ENCODE results near the gene HELZ. TPM values are rescaled to one million over a fixed set of nuclear protein-coding genes. Genes with fewer than 3 reads are reported as not detected.

The HELZ gene
- total RNA-seq, 1 donor from 2014 or later: 72.5 TPM

DNA sequence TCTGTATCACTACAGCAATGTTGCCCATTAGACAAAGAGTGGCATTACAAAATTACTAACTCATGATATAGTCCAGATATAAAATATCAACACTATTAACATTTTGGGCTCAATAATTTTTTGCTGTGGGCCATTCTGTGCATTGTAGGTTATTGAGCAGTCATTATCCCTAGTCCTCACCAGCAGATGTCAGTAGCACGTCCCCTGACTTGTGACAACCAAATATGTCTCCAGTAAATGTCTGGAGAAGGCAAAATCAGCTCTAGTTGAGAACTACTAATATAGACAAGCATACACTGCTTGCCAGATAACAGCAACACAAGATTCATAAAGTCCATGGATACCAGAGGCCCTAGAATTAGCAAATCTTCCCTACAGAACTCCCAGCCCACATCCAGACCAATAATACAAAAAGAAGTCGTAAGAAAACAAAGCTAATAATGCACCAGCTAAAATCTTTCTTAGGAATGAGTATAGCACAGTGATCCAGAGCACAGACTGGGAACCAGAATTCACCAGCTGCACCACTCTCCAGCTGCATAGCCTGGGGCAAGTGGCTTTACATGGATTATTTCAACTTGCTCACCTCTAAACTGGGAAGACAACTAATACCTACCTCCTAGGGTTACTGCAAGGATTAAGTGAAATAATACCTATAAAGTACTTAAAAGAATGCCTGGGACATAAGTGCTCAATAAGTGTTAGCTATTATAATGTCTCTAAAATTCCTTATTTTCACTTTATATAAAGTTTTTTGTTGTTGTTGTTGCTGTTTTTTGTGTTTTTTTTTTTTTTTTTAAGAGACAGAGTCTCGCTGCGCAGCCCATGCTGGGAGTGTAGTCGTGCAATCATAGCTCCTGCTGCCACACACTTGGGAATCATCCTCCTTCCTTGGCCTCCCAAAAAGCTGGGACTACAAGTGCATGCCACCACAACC is 23.7 kb downstream of the HELZ start:
- Histone ChIP-seq H3K9me3 (no peaks in the 10 kb centered on the region), H3K27ac (no peak overlapping the region), H3K36me3 (peaks cover 24% of the 10 kb centered on the region), H3K27me3 (no peaks in the 10 kb centered on the region), H3K4me1 (peaks cover 28% of the 10 kb centered on the region), H3K4me3 (no peak overlapping the region)
- TF ChIP-seq, protein P1, sequence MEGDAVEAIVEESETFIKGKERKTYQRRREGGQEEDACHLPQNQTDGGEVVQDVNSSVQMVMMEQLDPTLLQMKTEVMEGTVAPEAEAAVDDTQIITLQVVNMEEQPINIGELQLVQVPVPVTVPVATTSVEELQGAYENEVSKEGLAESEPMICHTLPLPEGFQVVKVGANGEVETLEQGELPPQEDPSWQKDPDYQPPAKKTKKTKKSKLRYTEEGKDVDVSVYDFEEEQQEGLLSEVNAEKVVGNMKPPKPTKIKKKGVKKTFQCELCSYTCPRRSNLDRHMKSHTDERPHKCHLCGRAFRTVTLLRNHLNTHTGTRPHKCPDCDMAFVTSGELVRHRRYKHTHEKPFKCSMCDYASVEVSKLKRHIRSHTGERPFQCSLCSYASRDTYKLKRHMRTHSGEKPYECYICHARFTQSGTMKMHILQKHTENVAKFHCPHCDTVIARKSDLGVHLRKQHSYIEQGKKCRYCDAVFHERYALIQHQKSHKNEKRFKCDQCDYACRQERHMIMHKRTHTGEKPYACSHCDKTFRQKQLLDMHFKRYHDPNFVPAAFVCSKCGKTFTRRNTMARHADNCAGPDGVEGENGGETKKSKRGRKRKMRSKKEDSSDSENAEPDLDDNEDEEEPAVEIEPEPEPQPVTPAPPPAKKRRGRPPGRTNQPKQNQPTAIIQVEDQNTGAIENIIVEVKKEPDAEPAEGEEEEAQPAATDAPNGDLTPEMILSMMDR (IDR thresholded peaks at IDR 0.05): peak; percentile 69
- ATAC-seq: peak; percentile 82
- DNase-seq: no peak
- intact Hi-C loops (cut with DNase I): no loop called here

DNA sequence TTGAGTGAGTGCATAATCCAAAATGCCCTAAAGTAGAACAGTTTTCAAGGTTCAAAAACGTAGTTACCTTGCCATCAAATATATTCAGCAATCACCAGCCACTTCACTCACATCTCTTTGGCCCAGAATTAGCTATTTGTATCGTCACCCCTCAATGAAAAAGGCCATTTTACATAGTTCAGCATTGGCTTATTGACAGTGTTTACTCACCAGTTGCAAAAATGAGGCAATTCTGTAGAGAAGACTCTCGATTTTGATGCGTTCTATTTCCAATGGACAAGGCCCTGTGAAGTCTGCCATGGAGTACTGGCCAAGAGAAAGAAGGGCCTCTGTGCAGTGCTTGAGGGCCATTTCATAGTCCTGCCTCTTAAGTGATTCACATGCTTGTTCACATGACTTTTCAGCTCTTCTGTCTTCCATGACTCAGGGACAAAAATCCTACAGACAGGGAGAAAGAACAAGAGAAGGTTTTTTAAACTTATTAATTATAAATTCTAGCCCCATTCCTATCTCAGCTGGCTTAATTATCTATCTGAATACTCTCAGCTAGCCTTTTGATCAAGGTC is 26.5 kb downstream of the HELZ start:
- H3K36me3 ChIP-seq: peaks cover 38% of the 10 kb centered on the region
- ATAC-seq: peak; percentile 33
- H3K4me1 ChIP-seq: peaks cover 39% of the 10 kb centered on the region
- H3K4me3 ChIP-seq: no peak overlapping the region
- no peak overlapping the region for H3K27ac ChIP-seq
- TF ChIP-seq, protein P1 (IDR thresholded peaks at IDR 0.05): no peak
- intact Hi-C loops (cut with DNase I): no loop called here
- no peaks in the 10 kb centered on the region for H3K9me3 ChIP-seq
- DNase-seq: no peak
- no peaks in the 10 kb centered on the region for H3K27me3 ChIP-seq

DNA sequence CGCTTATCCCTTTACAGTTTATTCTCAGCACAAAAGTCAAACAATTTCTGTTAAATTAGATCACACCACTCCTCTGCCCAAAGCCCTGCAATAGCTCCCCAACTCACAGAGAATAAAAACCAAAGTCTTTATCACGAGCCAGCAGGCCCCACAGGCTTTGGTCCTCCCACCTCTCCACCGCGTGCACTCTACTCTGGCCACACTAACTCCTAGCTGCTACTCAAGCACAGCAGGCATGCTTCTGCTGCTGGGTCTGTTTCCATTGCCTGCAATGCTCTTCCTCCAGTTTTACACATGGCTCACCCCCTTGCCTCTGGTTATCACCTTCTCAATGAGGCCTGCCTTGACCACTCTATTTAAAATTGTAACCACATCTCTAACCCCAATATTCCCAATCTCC is 27.6 kb downstream of the HELZ start:
- ATAC-seq (no peak), DNase-seq (no peak)
- peaks cover 45% of the 10 kb centered on the region for H3K36me3 ChIP-seq
- intact Hi-C loops (cut with DNase I): no loop called here
- peaks cover 49% of the 10 kb centered on the region for H3K4me1 ChIP-seq
- H3K27me3 ChIP-seq: no peaks in the 10 kb centered on the region
- H3K4me3 ChIP-seq: no peak overlapping the region
- TF ChIP-seq, protein P1 (IDR thresholded peaks at IDR 0.05): no peak
- no peak overlapping the region for H3K27ac ChIP-seq
- no peaks in the 10 kb centered on the region for H3K9me3 ChIP-seq

DNA sequence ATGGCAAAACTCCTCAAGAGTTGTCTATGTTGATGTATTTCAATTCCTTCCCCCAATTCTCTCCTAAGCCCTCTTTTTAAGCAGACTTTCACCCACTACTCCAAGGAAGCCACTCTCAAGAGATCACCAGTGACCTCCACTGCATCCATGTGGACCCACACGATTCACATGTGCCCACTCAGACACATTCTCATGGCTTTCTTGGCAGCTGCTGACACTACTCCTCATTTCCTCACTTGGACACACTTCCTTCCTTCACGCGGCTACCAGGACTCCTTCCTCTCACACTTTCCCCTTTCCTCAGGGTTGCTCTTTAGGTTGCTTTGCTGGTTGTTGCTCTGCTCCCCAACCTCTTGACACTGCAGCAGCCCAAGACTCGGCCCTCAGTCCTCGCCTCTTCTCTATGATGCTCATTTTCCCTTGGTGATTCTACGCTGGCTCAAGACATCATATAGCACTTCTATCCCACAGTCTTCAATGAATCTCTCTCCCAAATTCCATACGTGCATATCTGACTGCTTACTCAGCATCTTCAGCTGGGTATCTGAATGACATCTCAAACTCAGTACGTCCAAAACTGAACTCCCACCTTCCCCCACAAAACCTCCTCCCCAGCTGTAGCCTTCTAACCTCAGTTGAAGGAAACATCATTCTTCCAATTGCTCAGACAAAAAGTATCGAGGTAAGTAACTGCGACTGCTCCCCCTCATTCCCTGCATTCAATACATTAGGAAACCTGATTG is 28.2 kb downstream of the HELZ start:
- ATAC-seq (no peak), DNase-seq (no peak)
- Histone ChIP-seq H3K9me3 (no peaks in the 10 kb centered on the region), H3K36me3 (peaks cover 45% of the 10 kb centered on the region), H3K27ac (no peak overlapping the region), H3K4me3 (no peak overlapping the region), H3K4me1 (peaks cover 56% of the 10 kb centered on the region), H3K27me3 (no peaks in the 10 kb centered on the region)
- intact Hi-C loops (cut with DNase I): no loop called here
- TF ChIP-seq, protein P1 (IDR thresholded peaks at IDR 0.05): no peak

DNA sequence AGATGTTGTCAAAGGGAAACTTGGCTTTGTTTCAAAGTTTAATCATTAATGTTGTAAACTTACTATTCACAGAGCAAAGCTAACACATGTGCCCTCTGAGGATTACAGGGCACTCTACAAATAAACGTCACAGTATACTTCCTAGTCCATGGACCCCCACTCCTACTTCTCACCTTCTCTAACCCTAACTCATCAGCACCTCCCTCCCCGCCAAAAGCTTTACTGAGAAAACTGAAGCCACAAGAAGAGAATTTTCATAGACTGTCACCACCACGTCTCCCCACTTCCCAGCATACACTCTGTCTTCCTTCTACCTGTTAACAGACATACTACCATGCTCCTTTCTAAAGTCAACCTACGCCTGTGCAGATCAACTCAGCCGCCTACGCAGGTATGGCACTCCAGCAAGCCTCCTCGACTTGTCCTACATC is 29.0 kb downstream of the HELZ start:
- TF ChIP-seq, protein P1 (IDR thresholded peaks at IDR 0.05): no peak
- ATAC-seq (peak; percentile 16), DNase-seq (no peak)
- intact Hi-C loops (cut with DNase I): no loop called here
- Histone ChIP-seq H3K27ac (no peak overlapping the region), H3K4me1 (peaks cover 63% of the 10 kb centered on the region), H3K9me3 (no peaks in the 10 kb centered on the region), H3K36me3 (peaks cover 45% of the 10 kb centered on the region), H3K4me3 (no peak overlapping the region), H3K27me3 (no peaks in the 10 kb centered on the region)

All from upper lobe of right lung (tissue), 1 donor.